GM12878 (cell line): ENCODE results near the gene CPNE4. TPM values are rescaled to one million over a fixed set of nuclear protein-coding genes. Genes with fewer than 3 reads are reported as not detected.

Source experiments
- ATAC-seq: fragments of 200-7000 bp; cut with Tn5 transposase; 3 replicates; pipeline ENCODE4 v1.9.1; 2020; ENCODE audit warnings: mild to moderate bottlenecking, moderate library complexity
- BruUV-seq: library from RNA; stranded (reverse); fragments of 400-500 nt; replicated peaks from 2 replicates; lab custom pipeline; 2021; lab: Mats Ljungman, UMichigan
- CTCF ChIA-PET: fragments of 300-600 bp; sonication (Branson Sonifier 250); formaldehyde crosslinking; extraction: SDS; loops from one replicate; lab custom pipeline; 2021; ENCODE audit warnings: inconsistent platforms; lab: Yijun Ruan, JAX
- POLR2A ChIA-PET: fragments of 350-600 bp; formaldehyde crosslinking; extraction: SDS; loops from one replicate; lab custom pipeline; 2021; ENCODE audit warnings: inconsistent platforms; lab: Charles Lee
- RAD21 ChIA-PET: fragments of 300-600 bp; sonication (Branson Sonifier 250); formaldehyde crosslinking; loops from one replicate; lab custom pipeline; 2023; ENCODE audit warnings: antibody characterized with exemption; ENCODE audit not compliant: unreplicated experiment; lab: Charles Lee
- SMC1A ChIA-PET: fragments of 300-600 bp; sonication (Branson Sonifier 250); formaldehyde crosslinking; loops from one replicate; lab custom pipeline; 2023; ENCODE audit not compliant: unreplicated experiment, uncharacterized antibody; lab: Charles Lee
- DNase-seq: peaks from one replicate; pipeline ENCODE4 v3.0.0-alpha.2; 2011; ENCODE audit warnings: low read depth, low spot score
- FAIRE-seq: peaks from 3 replicates; lab custom pipeline; 2011; peaks lifted over from hg19 to GRCh38; lab: Jason Lieb, UNC
- H2AFZ ChIP-seq: 2 replicates; pipeline ENCODE4 v1.6.0; 2011; ENCODE audit warnings: low read depth, low read length, control low read depth; ENCODE audit not compliant: control insufficient read depth
- H3K27ac ChIP-seq: 2 replicates; pipeline ENCODE4 v1.5.1; 2011; ENCODE audit warnings: control low read depth; ENCODE audit not compliant: control insufficient read depth, insufficient read depth
- H3K27me3 ChIP-seq, 2 experiments: replicated peaks in 1 of 2; 2 replicates each; pipeline versions ENCODE4 v1.6.0 to v1.6.1; 2011; ENCODE audit warnings: low read length in 1 of 2; ENCODE audit not compliant: control insufficient read depth in 2 of 2, insufficient read depth in 2 of 2
- H3K36me3 ChIP-seq, 2 experiments: 2 replicates each; pipeline ENCODE4 v1.5.1; 2011; ENCODE audit warnings: low read length in 1 of 2; ENCODE audit not compliant: control insufficient read depth in 2 of 2, insufficient read depth in 2 of 2
- H3K4me1 ChIP-seq: 2 replicates; pipeline ENCODE4 v1.6.1; 2011; ENCODE audit warnings: mild to moderate bottlenecking, low read length, moderate library complexity, mixed read lengths; ENCODE audit not compliant: control insufficient read depth, insufficient read depth
- H3K4me2 ChIP-seq: 2 replicates; pipeline ENCODE4 v1.6.0; 2011; ENCODE audit warnings: control low read depth; ENCODE audit not compliant: control insufficient read depth, insufficient read depth
- H3K4me3 ChIP-seq: fragments of 200-600 bp; sonication (generic); 2 replicates; pipeline ENCODE4 v1.5.1; 2016
- H3K79me2 ChIP-seq: 2 replicates; pipeline ENCODE4 v1.6.0; 2011; ENCODE audit warnings: low read length; ENCODE audit not compliant: control insufficient read depth, insufficient read depth
- H3K9ac ChIP-seq: 2 replicates; pipeline ENCODE4 v1.8.0; 2011; ENCODE audit warnings: low read length, control low read depth, mixed read lengths; ENCODE audit not compliant: control insufficient read depth, insufficient read depth
- H3K9me3 ChIP-seq: replicated peaks from 3 replicates; pipeline ENCODE4 v1.5.1; 2011; ENCODE audit warnings: mild to moderate bottlenecking, low read length; ENCODE audit not compliant: control insufficient read depth, insufficient read depth
- H4K20me1 ChIP-seq: 2 replicates; pipeline ENCODE4 v1.6.0; 2011; ENCODE audit not compliant: control insufficient read depth, insufficient read depth
- BACH1 ChIP-seq: fragments of 450-650 bp; IDR thresholded peaks from 2 replicates; pipeline ENCODE4 v1.6.1; 2017; ENCODE audit warnings: mild to moderate bottlenecking, borderline replicate concordance
- CBX5 ChIP-seq: sonication (generic); IDR thresholded peaks from 2 replicates; pipeline ENCODE4 v1.6.1; 2016; ENCODE audit warnings: low read depth, moderate library complexity, mild to moderate bottlenecking, inconsistent platforms
- EED ChIP-seq: sonication (generic); IDR thresholded peaks from 2 replicates; pipeline ENCODE4 v1.6.1; 2016; ENCODE audit warnings: antibody characterized with exemption, low read depth
- EP300 ChIP-seq, 2 experiments: fragments of 150-350 bp in 1 of 2; IDR thresholded peaks; 2 replicates each; pipeline ENCODE4 v1.6.1; 2011 to 2012; ENCODE audit warnings: low read depth in 2 of 2, low read length in 2 of 2, borderline replicate concordance in 1 of 2, improper control_type of control experiment in 1 of 2, inconsistent platforms in 1 of 2; ENCODE audit not compliant: control insufficient read depth in 1 of 2
- HCFC1 ChIP-seq: fragments of 150-350 bp; IDR thresholded peaks from 2 replicates; pipeline ENCODE4 v1.6.1; 2014; ENCODE audit warnings: low read length
- MYB ChIP-seq: fragments of 150-350 bp; IDR thresholded peaks from 2 replicates; pipeline ENCODE4 v1.6.1; 2014; ENCODE audit warnings: mild to moderate bottlenecking, low read depth, low read length, borderline replicate concordance
- RBBP5 ChIP-seq: fragments of 200-600 bp; sonication (generic); conservative IDR thresholded peaks from 2 replicates; pipeline ENCODE4 v1.6.1; 2016
- SMC3 ChIP-seq: IDR thresholded peaks from 2 replicates; pipeline ENCODE4 v1.6.1; 2011; ENCODE audit warnings: low read length, improper control_type of control experiment, borderline replicate concordance
- YY1 ChIP-seq: IDR thresholded peaks from 2 replicates; pipeline ENCODE4 v1.6.1; 2011; ENCODE audit warnings: low read depth, mild to moderate bottlenecking, low read length
- ZSCAN29 ChIP-seq: fragments of 450-650 bp; IDR thresholded peaks from 2 replicates; pipeline ENCODE4 v1.6.1; 2017; ENCODE audit warnings: mild to moderate bottlenecking, moderate library complexity
- in situ Hi-C: fragments of 300-500 bp; cut with MboI; formaldehyde crosslinking; loops from 9 replicates; pipeline ENCODE4 v1.14.3; 2018; ENCODE audit warnings: mixed read lengths
- intact Hi-C: fragments of 100-400 bp; cut with micrococcal nuclease; formaldehyde crosslinking; loops from one replicate; pipeline ENCODE4 v1.14.2; 2022; ENCODE audit not compliant: unreplicated experiment
- polyA plus RNA-seq, 11 experiments: library from polyadenylated mRNA; depleted of rRNA in 4 of 11; unstranded in 6 of 11; stranded (reverse) in 5 of 11; fragments of >200 nt; fragmentation: Nextera tagmentation in 4 of 11; fragmentation: Illumina TruSeq in 1 of 11; extraction: Ambion mirVana in 4 of 11; extraction: Trizol in 1 of 11; gene quantifications; 1 replicate in 1 of 11; 2 replicates in 10 of 11; pipeline versions ENCODE4 v1.2.1 to v1.2.3, GENCODE V29; 2011 to 2016; ENCODE audit warnings: inconsistent platforms in 2 of 11, missing spikeins in 2 of 11, low read depth in 1 of 11
- total RNA-seq, 4 experiments: library from RNA; depleted of rRNA in 3 of 4; stranded (reverse); fragments of >200 nt in 3 of 4; fragmentation: Illumina TruSeq in 1 of 4; extraction: Trizol in 1 of 4; gene quantifications; 2 replicates each; pipeline versions ENCODE4 v1.2.1 to v1.2.3, GENCODE V29; 2013 to 2021
- TF ChIP-seq, protein P1 (sequence below): fragments of 150-350 bp; IDR thresholded peaks from 2 replicates; pipeline ENCODE4 v1.6.1; 2014; ENCODE audit warnings: mild to moderate bottlenecking, low read depth, low read length
- TF ChIP-seq, protein P2 (sequence below): IDR thresholded peaks from 2 replicates; pipeline ENCODE4 v1.6.1; 2011; ENCODE audit warnings: borderline replicate concordance, low read depth, mild to moderate bottlenecking, moderate library complexity, low read length; ENCODE audit not compliant: insufficient read depth, poor library complexity, severe bottlenecking

CPNE4 gene
- total and polyA plus RNA-seq, 10 of the 15 experiments (the other 5 are each of a cell fraction or from before 2014, with no cell fraction given) = 0.17 to 1.9 (median 0.48) TPM; not detected in 1

- TF ChIP-seq, protein P1, sequence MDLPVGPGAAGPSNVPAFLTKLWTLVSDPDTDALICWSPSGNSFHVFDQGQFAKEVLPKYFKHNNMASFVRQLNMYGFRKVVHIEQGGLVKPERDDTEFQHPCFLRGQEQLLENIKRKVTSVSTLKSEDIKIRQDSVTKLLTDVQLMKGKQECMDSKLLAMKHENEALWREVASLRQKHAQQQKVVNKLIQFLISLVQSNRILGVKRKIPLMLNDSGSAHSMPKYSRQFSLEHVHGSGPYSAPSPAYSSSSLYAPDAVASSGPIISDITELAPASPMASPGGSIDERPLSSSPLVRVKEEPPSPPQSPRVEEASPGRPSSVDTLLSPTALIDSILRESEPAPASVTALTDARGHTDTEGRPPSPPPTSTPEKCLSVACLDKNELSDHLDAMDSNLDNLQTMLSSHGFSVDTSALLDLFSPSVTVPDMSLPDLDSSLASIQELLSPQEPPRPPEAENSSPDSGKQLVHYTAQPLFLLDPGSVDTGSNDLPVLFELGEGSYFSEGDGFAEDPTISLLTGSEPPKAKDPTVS = no peak
- no peak for TF ChIP-seq BACH1
Observed at GRCh38 chr3:131535131-131535530, 499.7 kb downstream of the CPNE4 start (continued).

DNA sequence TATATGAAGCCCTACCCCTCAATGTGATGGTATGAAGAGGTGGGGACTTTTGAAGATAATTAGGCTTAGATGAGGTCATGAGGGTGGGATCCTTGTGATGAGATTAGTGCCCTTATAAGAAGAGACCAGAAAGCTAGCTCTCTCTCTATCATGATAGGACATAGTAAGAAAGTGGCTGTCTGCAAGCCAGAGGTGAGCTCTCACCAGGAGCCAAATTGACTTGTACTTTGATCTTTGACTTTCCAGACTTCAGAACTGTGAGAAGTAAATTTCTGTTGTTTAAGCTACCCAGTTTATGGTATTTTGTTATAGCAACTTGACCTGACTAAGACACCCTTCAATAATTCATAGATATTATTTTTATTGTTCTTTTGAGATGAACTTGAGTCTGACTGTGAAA, 502.2 kb downstream of the CPNE4 start:
- no peak overlapping the region for H3K4me3 ChIP-seq
- no peak overlapping the region for H3K4me2 ChIP-seq
- H3K27me3 ChIP-seq = no peaks in the 10 kb centered on the region; a peak in 2 of 4 replicates
- FAIRE-seq (no peak), ATAC-seq (no peak), DNase-seq (no peak)
- POLR2A ChIA-PET = no interaction called here
- H4K20me1 ChIP-seq = no peaks in the 10 kb centered on the region
- no peak for TF ChIP-seq HCFC1
- TF ChIP-seq RBBP5 = no peak
- TF ChIP-seq CBX5 = no peak
- no peak for TF ChIP-seq ZSCAN29
- TF ChIP-seq EP300 (IDR thresholded peaks at IDR 0.05; ENCODE audit: borderline replicate concordance in 1 of 2, control insufficient read depth in 1 of 2, low read depth in 2 of 2, low read length in 2 of 2) = no peak
- TF ChIP-seq EED = no peak
- no peak for TF ChIP-seq SMC3
- TF ChIP-seq MYB = no peak
- no peak for TF ChIP-seq YY1
- TF ChIP-seq, protein P2, sequence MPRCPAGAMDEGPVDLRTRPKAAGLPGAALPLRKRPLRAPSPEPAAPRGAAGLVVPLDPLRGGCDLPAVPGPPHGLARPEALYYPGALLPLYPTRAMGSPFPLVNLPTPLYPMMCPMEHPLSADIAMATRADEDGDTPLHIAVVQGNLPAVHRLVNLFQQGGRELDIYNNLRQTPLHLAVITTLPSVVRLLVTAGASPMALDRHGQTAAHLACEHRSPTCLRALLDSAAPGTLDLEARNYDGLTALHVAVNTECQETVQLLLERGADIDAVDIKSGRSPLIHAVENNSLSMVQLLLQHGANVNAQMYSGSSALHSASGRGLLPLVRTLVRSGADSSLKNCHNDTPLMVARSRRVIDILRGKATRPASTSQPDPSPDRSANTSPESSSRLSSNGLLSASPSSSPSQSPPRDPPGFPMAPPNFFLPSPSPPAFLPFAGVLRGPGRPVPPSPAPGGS = no peak
- RAD21 ChIA-PET = no interaction called here
- SMC1A ChIA-PET = no interaction called here
- H3K27ac ChIP-seq = no peak overlapping the region
- no peak overlapping the region for H3K9ac ChIP-seq
- H3K36me3 ChIP-seq = no peaks in the 10 kb centered on the region
- intact Hi-C loops = no loop called here
- no TSS peak for BruUV-seq
- no peaks in the 10 kb centered on the region for H3K9me3 ChIP-seq
- CTCF ChIA-PET = no interaction called here
- in situ Hi-C loops = no loop called here
- no peaks in the 10 kb centered on the region for H3K79me2 ChIP-seq
- H2AFZ ChIP-seq = no peak overlapping the region
- no peaks in the 10 kb centered on the region for H3K4me1 ChIP-seq
